ENCODE measurements around the gene OR5K1.

DNA sequence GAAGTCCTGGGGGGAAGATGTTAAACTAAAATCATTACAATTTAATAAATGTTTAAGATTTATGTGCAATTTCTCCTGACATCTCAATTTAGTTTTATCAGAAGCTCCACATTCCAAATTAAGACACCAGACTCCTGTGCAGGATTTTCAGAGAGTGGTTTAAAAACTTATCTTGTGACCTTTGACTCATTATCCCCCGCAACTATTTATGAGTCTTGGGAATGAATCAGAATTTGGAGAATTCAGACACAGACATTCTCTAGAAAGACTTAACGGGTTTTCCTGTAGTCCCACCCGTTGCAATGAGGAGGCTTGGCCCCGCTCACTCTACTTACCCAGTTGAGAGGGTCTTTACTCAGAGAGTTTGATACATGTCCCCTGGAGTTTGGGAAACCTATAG is 41.5 kb downstream of the OR5K1 start:
- TF ChIP-seq POLR2A (IDR thresholded peaks at IDR 0.05; ENCODE audit: low read length) (no peak), GATA1 (IDR thresholded peaks at IDR 0.05; ENCODE audit: low read depth, low read length) (no peak)

Data from erythroblast (primary cell).